BE2C (cell line): Measurements from ENCODE around the gene MAN2A2.

Source experiments
- DNase-seq: peaks from one replicate; pipeline ENCODE4 v3.0.0-alpha.2; 2020
- H3K27me3 ChIP-seq: fragments of 250-450 bp; sonication (Bioruptor Pico); 2 replicates; pipeline ENCODE4 v1.5.1; 2020; ENCODE audit warnings: mild to moderate bottlenecking
- H3K36me3 ChIP-seq: fragments of 250-450 bp; sonication (Bioruptor Pico); 2 replicates; pipeline ENCODE4 v1.5.1; 2020; ENCODE audit warnings: mild to moderate bottlenecking
- H3K4me1 ChIP-seq: fragments of 250-450 bp; sonication (Bioruptor Pico); 2 replicates; pipeline ENCODE4 v1.5.1; 2020
- H3K4me3 ChIP-seq: 2 replicates; pipeline ENCODE4 v1.5.1; 2011; ENCODE audit warnings: low read depth, low read length
- H3K9me3 ChIP-seq: fragments of 250-450 bp; sonication (Bioruptor Pico); 2 replicates; pipeline ENCODE4 v1.5.1; 2020
- CTCF ChIP-seq: IDR thresholded peaks from 2 replicates; pipeline ENCODE4 v1.5.1; 2012; ENCODE audit warnings: mild to moderate bottlenecking, low read depth, low read length

Gene MAN2A2

DNA sequence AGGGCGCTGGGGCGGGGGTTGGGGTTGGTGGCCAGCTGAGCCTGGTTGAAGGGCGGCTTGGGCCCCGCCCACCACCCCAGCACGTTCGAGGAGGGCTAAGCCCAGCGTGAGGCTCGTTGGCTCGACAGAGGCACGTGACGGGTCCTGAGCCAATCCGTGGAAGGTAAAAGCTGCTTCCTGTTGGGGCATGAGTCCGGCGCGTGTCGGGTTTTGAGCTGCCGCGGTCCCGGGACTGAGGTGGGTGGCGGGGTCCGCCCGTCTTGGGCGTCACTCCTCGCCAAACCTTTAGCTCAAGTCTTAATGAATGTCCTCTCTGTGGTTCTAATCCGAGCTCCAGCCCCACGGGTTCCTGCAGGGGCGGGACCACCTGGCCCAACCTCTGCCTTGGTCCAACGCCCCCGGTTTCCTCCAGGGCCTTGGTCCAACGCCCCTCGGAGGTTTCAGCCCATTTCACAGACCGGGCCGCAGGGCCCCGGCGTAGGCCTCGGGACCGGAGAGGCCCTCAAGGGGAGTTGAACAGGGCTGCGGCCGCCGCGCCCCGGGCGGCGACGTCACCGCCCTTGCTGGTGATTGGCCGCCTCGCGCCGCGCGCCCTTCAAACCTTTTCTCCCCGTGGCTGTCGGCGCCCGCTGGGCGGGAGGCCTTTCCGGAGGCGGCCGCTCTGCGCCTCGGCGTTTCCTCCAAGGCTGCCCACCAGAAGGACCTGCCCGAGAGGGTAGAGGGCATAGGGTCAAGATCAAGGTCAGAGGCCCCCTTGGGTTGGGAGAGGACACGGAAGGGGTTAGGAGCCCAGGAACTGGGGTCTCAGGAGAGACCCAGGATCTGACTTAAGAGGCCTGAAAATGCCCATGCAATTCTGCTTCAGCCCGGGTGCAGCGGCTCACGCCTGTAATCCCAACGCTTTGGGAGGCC lies 51.9 kb downstream of the MAN2A2 start, which contains the start of gene RCCD1:
RCCD1 (plus strand) TSS at position 173 of the 912 bp plus-strand sequence. CDS start 1,851 bp downstream, outside the sequence.
- Histone ChIP-seq H3K9me3 (no peaks in the 10 kb centered on the region), H3K36me3 (peaks cover 23% of the 10 kb centered on the region), H3K4me3 (peak within 1 kb of the TSS; percentile 85), H3K4me1 (peaks cover 10% of the 10 kb centered on the region), H3K27me3 (no peaks in the 10 kb centered on the region)
- no peak for TF ChIP-seq CTCF
- peak; percentile 96 for DNase-seq

DNA sequence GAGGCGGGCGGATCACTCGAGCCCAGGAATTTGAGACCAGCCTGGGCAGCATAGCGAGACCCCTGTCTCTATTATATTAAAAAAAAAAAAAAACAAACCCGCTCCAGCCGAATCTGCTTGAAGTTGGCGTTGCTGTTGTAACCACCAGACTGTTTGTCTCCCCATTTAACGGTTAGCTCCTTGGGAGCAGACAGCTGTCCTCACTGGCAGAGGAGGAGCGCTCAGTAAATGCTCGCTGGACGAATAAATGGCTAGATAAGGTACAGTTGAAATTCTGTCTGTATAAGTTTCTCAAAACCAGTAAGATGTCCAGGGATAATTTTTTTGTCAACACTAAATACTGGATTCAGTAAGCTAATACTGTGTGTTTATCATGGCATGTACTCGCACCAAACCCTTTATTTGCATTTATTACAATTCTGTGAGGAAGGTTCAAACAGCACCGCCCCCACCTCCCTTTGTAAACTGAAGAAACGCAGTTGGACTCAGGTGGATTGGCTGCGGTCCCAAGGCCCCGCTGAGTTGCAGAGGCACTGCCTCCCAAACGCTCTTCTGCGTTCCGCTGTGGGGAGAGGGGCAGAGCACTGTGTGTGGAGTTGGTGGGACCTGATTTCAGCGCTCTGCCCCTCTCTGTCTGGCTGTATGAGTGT lies 52.6 kb downstream of the MAN2A2 start:
- no peak for TF ChIP-seq CTCF
- no peaks in the 10 kb centered on the region for H3K27me3 ChIP-seq
- peaks cover 24% of the 10 kb centered on the region for H3K36me3 ChIP-seq
- DNase-seq: no peak
- H3K4me1 ChIP-seq: peaks cover 10% of the 10 kb centered on the region
- H3K9me3 ChIP-seq: no peaks in the 10 kb centered on the region
- H3K4me3 ChIP-seq: peak overlapping the region; percentile 85

DNA sequence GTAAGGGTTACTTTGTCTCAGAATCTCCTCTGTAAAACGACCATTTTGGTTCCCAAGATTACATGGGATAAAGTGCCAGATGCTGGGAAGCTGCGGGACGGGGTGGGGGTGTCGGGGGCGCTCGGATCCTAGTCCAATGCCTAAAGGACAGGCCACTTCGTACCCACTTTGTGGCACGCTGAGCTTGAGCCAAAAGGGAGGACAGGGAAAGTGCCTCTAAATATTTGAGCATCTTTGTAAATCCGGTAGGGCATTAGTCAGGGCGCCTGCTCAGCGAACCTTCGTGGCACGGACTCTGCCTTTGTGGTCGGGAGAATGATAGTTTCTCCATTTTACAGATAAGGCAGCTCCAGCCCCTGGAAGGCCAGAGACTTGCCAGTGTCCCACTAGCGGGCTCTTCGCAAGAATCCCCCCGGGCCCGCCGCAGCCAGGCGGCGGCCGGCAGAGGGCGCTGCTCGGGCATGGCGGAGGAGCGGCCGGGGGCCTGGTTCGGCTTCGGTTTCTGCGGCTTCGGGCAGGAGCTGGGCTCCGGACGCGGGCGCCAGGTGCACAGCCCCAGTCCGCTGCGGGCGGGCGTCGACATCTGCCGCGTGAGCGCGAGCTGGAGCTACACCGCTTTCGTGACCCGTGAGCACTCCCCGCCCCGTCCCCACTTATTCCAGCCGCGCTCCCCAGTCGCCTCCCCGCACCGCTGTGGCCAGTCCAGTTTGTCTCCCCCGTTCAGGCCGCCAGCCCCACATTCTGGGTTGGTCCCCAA lies 53.4 kb downstream of the MAN2A2 start:
- Histone ChIP-seq H3K36me3 (peaks cover 31% of the 10 kb centered on the region), H3K27me3 (no peaks in the 10 kb centered on the region), H3K4me1 (peaks cover 10% of the 10 kb centered on the region), H3K9me3 (no peaks in the 10 kb centered on the region), H3K4me3 (peak overlapping the region; percentile 85)
- peak; percentile 91 for TF ChIP-seq CTCF
- peak; percentile 92 for DNase-seq

DNA sequence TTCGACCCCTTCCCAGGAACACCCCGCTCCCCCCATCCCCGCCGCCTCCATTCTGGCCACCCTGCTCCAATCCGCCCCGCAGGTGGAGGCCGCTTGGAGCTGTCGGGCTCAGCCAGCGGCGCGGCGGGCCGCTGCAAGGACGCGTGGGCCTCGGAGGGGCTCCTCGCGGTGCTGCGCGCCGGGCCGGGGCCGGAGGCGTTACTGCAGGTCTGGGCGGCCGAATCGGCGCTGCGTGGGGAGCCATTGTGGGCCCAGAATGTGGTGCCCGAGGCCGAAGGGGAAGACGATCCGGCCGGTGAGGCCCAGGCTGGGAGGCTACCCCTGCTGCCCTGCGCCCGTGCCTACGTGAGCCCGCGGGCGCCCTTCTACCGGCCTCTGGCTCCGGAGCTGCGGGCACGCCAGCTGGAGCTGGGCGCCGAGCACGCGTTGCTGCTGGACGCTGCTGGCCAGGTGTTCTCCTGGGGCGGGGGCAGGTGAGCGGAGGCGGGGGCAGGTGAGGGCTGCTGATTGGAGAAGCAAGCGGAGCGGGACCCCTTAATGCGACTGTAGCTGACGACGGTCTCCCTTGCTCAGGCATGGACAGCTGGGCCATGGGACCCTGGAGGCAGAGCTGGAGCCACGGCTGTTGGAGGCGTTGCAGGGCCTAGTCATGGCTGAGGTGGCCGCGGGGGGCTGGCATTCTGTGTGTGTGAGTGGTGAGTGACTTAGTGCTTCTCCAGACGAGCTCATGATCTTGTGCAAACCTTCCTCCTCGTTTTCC lies 54.1 kb downstream of the MAN2A2 start:
- Histone ChIP-seq H3K27me3 (no peaks in the 10 kb centered on the region), H3K4me3 (peak overlapping the region; percentile 85), H3K36me3 (peaks cover 33% of the 10 kb centered on the region), H3K9me3 (no peaks in the 10 kb centered on the region), H3K4me1 (peaks cover 10% of the 10 kb centered on the region)
- DNase-seq: peak; percentile 53
- TF ChIP-seq CTCF: no peak

DNA sequence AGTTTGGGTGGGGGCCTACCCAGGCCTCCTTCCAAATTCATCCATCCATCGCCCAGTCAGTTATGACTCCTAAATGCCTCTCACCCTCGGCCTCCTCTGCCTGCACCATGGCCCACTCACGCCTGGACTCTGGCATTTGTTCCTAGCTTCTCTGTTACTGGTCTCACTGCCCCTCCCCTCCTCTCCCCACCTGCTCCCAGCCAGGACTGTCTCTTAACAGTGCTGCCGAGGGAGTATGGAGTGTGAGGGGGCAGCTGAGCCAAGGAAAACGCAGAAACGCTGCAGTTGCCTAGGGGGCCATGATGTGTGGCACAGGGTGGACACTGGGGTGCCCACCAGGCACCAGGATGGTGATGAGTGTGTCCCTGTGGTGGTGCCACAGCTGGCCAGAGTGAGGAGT lies 54.7 kb downstream of the MAN2A2 start:
- peaks cover 39% of the 10 kb centered on the region for H3K36me3 ChIP-seq
- no peaks in the 10 kb centered on the region for H3K9me3 ChIP-seq
- TF ChIP-seq CTCF: no peak
- H3K27me3 ChIP-seq: no peaks in the 10 kb centered on the region
- H3K4me1 ChIP-seq: peaks cover 10% of the 10 kb centered on the region
- H3K4me3 ChIP-seq: peak overlapping the region; percentile 85
- no peak for DNase-seq
